ENCODE measurements around the gene PRPSAP1.
A peak's percentile ranks its signal among the peaks of the same experiment; 100 is the strongest.

Gene PRPSAP1, protein sequence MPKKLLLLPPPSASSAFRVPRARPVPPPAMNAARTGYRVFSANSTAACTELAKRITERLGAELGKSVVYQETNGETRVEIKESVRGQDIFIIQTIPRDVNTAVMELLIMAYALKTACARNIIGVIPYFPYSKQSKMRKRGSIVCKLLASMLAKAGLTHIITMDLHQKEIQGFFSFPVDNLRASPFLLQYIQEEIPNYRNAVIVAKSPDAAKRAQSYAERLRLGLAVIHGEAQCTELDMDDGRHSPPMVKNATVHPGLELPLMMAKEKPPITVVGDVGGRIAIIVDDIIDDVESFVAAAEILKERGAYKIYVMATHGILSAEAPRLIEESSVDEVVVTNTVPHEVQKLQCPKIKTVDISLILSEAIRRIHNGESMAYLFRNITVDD

DNA sequence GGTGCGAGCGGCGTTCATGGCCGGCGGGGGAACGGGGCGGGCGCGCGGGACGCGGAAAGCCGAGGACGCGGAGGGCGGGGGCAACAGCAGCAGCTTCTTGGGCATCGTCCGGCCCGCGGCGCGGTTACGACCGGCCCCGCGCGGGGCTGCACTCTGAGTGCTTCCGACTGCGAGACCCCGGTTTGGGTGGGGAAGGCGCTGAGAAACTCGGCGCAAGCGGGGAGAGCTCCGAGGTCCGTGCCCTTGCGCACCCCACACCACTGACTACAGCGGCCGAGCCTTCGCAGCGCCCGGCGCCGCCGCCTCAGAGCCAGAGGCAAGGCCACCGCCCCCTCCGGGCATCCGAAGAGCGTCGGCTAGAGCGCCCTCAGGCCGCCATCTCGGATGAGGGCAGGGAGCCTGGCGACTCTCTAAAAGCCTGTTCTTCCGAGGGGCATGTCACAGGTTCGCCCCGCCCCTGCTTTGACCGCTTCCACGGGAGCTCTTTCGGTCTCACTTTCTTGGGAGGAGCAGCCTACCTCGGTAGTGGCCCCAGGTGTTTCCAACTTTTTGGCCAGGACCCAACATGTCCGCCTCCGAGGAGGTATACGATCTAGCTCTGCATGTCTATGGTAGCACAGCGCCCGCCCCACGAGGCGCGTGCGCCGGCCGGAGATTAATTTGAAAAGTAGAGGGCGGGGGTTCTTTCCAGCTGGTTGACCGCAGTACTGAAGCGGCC lies at the start of gene PRPSAP1:
TSS of gene PRPSAP1 (minus strand) at position 318 of the 718 bp plus-strand sequence. CDS start at position 105, 213 bp downstream.
- DNase-seq: peak; percentile 94 to 99 (median 97)

DNA sequence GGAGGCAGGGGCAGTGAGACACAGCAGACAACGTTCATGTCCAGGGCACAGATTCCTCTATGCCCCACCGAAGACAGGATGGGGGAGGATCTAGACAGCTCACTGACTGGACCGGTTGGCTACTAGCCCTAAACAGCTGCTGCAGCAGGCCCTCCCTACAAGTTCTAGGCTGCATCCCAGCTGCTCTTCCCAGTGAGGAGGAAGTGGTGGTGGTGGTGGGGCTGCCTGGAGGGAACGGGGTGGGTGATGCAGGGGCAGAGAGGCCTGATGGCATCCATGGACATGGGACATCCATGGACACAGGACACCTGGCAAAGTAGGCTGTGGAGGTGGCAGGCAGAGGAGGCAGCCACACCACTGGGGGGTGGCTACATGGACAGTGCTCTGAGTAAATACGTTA lies 49.0 kb upstream of the PRPSAP1 start:
- no peak for DNase-seq

DNA sequence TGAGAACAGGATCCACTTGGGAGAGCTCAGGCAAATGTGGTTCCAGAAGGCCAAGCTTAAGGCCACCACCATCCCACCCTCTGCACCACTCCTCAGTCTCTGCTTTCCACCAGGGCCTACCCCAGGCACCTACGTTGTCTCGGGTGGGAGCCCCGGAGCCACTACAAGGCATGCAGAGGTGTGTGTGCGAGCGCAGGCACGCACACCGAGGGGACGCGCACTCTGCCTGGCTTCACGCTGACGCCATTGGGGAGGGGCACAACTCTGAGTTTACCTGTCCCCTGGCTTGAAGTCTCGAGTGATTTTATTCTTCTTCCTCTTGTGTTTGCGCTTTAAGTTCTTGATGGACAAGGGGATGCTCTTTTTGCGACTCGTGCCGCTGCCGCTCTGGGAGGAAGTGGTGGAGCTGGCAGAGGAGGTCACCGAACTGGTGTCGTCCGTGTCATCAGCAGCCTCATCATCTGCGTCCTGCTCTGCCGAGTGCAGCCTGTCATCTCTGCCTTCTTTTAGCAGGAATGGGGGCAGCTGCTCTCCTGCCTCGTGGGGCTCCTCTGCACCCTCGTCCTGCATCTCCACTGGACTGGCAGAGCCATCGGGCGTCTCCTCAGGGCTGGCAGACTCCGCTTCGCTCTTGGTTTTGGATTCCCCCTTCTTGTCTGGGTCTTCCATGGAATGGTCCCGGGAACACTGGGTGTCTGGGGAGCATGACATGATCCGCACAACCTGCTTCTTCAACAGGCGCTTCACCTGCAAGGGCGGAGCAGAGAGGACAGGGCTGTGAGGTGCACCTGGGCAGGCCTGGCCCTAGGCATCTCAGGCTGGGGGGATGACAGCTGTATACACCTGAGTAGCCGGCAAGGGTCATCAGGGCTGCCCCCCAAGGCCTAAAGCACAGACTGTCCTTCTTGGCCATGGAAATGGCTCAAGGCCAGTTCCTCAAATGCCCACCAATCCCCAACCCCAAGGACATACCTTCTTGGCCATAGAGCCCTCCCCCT lies 45.8 kb upstream of the PRPSAP1 start:
- DNase-seq: no peak

DNA sequence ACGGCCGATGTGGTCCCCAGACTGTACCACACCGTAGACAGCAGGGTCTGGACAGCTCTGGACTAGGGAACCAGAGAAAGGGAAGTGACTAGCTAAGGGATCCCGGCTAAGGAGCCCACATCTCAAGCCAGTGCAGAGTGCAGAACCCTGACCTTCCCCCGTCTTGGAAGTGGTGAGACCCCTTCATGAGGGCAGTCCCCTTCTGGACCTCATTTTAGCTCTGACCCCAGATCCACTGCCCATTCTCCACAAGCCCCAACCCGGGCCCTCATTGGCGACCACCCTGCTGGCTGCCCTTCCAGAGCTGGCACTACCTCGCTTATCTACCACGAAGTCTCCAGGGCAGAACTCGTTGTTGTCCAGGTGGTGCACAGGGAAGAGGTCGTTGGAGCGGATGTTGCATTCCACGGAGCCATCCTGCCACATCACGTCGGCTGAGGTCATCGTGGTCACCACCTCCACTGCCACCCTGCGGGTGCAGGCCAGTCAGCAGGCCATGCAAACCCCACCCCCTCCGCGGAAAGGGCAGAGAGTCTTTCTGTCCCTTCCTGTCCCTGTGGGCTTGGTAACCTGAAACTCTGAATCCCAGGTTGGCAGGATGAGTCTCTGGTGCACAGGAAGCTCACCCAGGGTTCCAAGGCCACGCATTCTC lies 44.9 kb upstream of the PRPSAP1 start:
- DNase-seq: no peak

DNA sequence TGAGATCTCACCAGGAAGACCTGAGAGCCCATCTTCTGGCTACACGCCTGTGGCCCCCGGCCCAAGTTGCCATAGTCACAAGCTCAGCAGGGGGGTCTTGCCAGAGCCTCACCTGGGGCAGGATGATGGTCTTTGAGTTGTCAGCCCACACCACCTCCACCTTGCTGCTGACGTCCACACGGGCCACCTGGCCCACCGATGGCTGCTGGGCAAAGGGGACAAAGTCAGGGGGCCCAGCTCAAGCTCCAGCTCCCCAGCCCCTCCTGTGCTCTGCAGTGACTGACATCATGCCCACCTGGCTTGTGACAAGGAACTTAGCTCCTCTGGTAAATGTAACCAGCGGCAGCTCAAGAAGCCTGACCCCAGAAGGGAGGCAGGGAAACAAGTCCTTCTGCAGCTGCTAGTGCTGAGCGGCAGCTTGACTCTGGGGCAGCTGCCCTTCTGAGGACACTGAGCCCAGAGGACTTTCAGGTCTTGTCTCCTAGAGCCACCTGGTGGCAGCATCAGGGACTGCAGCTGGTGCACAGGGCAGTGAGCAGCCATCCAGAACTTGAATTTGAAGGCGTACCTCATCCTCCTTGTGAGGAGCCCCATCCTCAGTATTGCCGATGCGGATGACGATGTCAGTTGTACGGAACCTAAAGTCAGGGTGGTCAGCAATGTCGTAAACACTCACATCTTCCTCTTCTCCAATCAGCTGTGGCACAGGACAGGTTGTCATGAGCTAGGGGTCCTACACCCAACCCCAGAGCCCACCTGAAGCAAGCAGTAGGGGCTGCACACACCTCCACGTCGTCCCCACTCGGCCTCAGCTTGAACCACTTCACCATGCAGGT lies 44.2 kb upstream of the PRPSAP1 start:
- peak; percentile 56 to 82 (median 81) for DNase-seq

DNA sequence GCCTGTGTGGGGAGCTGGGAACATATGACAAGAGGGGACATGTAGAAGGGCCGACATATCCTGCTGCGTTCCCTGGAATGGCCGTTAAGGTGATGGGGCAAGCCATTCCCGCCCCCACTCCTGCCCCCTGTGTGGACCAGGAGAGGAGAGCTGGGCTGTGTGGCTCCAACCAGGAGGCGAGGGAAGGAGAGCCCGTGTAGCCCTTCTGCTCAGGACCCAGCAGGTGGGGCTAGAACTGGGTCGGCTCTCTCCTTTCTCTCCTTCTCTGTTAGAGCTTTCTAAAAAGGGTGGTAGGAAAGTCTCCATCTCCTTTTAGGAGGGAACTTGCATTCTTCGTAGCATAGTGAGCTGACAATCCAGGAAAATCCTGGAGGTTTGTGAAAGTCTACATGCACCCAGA lies 43.5 kb upstream of the PRPSAP1 start:
- no peak for DNase-seq

DNA sequence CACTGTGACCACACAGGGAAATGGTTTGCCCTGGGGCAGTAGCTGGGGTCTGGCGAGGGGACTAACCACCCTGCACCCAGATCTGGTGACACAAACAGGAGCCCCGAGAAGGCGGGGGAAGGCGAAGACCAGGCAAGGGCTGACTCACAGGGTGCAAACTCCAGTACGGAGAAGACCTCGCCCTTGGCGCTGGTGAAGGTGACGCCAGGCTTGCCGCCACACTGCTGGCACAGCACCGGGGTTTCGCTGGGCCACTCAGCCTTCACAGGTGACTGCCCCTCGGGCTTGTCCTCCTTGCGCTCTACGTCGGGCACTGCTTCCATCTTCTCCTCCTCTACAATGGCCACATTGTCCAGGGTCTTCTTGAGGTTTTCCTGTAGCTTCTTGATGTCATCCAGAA lies 42.3 kb upstream of the PRPSAP1 start:
- no peak for DNase-seq

DNA sequence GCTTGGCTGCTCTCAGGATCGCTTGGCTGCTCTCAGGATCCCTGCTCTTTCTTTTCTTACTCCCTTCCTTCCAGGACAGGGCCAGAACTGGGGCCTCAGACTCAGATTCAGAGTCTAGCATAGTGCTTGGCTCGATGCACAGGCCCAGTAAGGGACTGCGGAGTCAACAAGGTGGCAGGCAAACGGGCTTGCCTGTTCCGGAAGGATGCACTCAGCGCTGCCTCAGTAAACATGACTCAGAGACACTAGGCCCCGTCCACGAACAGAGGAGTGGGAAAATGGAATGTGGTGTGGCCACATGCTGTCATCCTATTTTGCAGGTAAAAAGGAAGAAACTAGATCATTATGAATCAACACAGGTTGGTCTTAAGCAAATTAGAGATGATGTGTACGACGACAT lies 40.5 kb upstream of the PRPSAP1 start:
- peak in 1 of 3 experiments; percentile 24 for DNase-seq

DNA sequence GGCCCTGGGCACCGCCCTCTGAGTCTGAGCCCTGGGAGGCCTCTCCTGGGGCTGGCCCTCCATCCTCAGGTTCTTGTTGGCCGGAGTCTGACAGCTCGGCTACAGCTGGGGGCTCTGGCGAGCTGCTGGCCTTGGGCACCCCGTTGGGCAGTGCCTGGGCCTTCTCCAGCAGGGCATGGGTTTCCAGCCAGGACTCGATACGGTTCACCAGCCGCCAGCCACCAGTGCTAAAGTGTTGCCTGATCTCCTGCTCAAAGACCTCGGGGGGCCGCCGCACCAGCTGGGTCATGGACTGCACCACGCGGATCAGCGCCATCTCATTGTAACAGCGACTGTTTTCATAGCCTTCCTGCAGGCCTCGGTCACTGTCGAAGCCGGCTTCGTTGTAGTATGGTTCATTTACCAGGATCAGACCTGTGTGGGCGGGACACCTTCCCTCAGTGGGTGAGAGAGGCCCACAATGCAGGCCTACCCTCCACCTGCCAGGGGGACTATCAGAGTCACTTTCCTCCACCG lies 37.5 kb upstream of the PRPSAP1 start:
- DNase-seq: no peak

DNA sequence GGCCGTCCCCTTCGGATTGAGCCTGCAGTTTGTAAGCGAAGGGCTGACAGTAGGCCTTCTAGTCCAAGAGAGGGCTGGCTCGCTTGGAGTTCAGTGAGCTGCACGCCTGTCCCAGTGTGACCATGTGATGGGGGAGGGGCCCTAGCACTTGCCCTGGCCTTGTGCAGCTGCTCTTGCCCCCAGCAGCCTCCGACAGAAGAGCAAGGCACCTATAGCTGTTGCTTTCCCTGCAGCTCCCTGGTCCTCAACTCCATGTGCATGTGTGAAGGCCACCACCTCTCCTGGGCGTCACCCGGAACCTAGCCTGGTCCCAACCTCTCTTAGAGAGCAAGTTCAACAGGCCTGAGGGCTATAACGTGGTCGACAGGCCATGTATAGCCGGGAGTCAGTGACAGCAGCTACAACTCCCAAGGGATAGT lies 36.3 kb upstream of the PRPSAP1 start:
- DNase-seq: no peak

DNA sequence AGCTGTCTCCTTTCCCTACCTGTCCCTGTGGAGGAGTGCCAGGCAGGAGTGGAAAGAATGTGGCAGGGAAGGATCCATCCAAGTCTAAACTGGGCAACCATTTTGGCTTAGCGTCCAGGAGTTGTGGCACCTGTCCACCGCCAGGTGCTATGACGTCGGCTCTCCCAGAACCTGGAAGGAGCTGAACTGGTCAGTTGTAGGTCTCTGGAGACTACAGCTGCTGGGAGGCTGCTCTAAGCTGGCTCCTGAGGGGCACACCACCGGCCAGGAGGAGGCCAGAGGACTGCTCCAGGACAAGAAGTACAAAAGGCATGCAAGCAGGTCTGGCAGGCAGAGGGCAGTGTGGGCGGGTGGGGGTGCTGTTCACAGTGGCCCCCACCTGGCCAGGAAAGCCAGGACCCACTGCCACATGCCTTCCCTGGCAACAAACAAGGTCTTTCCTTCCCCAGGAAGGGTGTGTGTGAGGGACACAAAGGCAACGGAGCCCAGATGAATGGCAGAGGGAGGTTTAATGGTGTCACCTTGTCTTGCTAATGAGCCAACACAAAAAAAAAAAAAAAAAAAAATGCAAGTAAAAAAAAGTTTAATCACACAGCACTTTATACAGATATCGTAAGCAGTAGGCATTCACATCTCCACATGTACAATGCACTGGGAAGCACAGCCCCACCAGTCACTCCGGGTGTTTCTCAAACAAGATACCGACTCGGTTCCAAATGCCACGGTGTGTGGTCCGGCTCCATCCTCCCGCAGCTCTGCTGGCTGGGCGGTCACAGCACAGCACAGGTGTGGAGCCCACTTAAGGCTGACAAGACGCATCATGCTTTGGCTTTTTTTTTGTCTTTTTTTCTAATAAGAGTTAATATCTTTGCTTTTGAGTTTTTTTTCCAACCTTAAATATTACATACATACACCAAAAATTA lies 35.5 kb upstream of the PRPSAP1 start:
- no peak for DNase-seq

DNA sequence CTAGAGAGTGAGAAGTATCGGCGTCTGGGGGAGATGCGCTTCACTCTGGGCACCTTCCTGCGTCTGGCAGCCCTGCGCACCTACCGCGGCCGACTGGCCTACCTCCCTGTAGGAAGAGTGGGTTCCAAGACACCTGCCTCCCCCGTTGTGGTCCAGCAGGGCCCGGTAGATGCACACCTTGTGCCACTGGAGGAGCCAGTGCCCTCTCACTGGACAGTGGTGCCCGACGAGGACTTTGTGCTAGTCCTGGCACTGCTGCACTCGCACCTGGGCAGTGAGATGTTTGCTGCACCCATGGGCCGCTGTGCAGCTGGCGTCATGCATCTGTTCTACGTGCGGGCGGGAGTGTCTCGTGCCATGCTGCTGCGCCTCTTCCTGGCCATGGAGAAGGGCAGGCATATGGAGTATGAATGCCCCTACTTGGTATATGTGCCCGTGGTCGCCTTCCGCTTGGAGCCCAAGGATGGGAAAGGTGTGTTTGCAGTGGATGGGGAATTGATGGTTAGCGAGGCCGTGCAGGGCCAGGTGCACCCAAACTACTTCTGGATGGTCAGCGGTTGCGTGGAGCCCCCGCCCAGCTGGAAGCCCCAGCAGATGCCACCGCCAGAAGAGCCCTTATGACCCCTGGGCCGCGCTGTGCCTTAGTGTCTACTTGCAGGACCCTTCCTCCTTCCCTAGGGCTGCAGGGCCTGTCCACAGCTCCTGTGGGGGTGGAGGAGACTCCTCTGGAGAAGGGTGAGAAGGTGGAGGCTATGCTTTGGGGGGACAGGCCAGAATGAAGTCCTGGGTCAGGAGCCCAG lies 33.5 kb upstream of the PRPSAP1 start:
- no peak for DNase-seq

DNA sequence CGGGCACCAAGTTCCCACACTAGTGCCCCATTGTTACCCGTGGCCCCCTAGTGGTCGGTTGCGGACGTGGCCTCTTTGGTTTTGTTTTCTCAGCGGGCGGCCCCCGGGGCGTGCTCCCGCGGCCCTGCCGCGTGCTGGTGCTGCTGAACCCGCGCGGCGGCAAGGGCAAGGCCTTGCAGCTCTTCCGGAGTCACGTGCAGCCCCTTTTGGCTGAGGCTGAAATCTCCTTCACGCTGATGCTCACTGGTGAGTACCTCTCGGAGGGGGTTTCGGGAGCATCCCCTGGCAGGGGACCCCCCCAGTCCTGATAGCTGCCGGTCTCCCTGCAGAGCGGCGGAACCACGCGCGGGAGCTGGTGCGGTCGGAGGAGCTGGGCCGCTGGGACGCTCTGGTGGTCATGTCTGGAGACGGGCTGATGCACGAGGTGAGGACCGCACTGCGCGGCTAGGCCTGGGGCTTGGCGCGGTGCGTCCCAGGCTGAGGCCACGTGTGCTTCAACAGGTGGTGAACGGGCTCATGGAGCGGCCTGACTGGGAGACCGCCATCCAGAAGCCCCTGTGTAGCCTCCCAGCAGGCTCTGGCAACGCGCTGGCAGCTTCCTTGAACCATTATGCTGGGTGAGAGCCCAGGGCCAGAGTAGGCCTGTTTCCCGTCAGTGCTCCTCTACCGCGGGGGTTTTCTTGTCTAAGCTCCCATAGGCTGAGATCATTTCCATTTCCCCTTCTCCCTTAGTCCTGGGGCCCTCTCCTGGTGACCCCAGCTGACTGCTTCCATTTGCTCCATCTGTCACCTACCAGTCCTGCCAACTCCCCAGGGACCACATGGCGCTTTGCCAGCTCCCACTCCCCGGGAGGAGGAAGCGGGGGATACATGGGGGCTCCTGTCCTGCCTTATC lies 32.4 kb upstream of the PRPSAP1 start:
- peak; percentile 53 to 78 (median 70) for DNase-seq

DNA sequence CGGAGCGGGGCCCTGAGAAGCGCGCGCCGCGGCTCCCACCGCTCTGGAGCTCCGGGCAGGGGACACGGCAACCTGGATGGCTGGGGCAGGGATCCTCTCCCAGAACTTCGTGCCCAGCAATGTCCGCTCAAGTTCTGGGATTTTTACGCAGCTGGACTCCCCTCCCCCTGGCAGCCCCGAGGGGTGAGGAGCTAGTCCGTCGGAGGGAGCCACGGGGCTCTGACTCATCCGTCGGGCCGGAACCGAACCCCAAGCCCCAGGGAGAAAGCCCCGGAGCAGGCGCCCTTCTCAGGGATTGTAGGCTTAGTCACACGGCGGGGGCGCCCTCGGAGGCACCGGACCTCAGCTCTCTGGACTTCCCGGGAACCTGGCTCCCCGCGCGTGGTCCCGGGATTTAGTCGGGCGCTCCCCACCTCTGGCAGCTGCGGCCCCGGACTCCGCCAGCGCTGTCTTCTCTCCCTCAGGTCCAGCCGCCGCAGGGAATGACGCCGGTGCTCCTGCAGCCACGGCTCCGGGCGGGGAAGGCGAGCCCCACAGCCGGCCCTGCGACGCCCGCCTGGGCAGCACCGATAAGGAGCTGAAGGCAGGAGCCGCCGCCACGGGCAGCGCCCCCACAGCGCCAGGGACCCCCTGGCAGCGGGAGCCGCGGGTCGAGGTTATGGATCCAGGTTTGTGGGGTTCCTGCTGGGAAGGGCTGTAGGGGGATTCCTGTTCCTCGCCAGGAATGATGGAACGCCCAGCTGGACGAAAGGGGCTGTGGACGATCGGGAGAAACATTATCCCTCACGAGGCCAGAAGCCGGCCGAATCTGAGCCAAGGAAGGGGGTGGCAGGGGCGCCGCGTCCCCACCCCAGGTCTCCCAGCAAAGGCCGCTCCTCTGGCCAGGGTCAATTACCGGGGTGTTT lies 31.5 kb upstream of the PRPSAP1 start:
- DNase-seq: peak in 2 of 3 experiments; percentile 60 to 62

DNA sequence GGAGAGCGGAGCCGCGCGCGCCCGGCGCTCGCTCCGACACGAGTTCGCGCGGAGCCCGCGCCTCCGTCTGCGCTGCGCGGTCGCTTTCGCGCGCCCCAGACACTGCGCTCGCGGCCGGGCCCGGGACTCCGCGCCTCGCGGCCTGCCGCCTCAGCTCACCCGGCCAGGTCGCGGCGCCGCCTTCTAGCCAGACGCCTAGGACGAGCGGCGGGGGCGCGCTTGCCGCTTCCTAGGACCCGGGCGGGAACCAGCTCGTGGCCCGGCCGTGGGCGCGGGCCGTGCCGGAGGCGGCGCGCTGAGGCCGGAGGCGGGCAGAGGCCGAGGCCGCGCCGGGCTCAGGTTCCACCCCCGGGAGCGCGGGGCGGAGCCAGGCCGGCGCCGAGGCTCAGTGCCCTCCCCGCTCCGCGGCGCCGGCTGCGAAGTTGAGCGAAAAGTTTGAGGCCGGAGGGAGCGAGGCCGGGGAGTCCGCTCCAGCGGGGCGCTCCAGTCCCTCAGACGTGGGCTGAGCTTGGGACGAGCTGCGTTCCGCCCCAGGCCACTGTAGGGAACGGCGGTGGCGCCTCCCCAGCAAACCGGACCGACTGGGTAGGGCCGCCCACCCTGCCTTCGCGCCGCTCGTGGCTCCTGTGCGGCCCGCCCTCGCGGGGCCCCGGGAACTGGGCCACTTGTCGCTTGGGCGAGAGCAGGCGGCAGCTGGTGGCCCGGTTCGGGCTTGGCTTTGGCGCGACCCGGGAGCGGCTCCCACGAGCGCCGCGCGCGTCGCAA lies 30.7 kb upstream of the PRPSAP1 start, which contains the start of gene SPHK1:
TSS of gene SPHK1 (plus strand) at position 388 of the 765 bp plus-strand sequence. CDS start 1,036 bp downstream, outside the sequence.
- DNase-seq: peak; percentile 31 to 64 (median 56)

Data from NCI-H1417 (cell line).